Measurements from ENCODE around the gene ADA.

GRCh38 chr20:44582311-44583025, 69.0 kb downstream of the ADA start, which contains the start of gene PKIG:
- TF ChIP-seq CTCF (IDR thresholded peaks at IDR 0.05; ENCODE audit: low read depth, low read length, poor library complexity, severe bottlenecking) (no peak), EZH2phosphoT487 (IDR thresholded peaks at IDR 0.05; ENCODE audit: borderline replicate concordance, low read length) (no peak)

All from DOHH2 (cell line).